SU-DHL-6 (cell line): ENCODE measurements around the gene MXI1.

Experiments
- CTCF ChIP-seq: fragments of 200-600 bp; sonication (generic); IDR thresholded peaks from one replicate; pipeline ENCODE4 v1.5.1; 2017; ENCODE audit warnings: antibody characterized with exemption, mild to moderate bottlenecking, low read length, moderate library complexity; ENCODE audit not compliant: insufficient read depth, poor library complexity, severe bottlenecking
- EZH2phosphoT487 ChIP-seq: fragments of 200-600 bp; sonication (generic), shearing (Covaris generic); conservative IDR thresholded peaks from 2 replicates; pipeline ENCODE4 v1.6.1; 2018; ENCODE audit warnings: mild to moderate bottlenecking, antibody characterized with exemption, low read length, moderate library complexity, mixed read lengths

GRCh38 chr10:110220398-110220797 is 13.0 kb downstream of the MXI1 start:
- TF ChIP-seq CTCF (no peak), EZH2phosphoT487 (no peak)
